ENCODE measurements around the gene ENAM.

ENAM gene

GRCh38 chr4:70628444-70628843 lies at the start of gene ENAM:
Gene ENAM (plus strand): TSS chr4:70628744. CDS start chr4:70629501, 757 bp downstream.
- DNase-seq, result no peak

DNA sequence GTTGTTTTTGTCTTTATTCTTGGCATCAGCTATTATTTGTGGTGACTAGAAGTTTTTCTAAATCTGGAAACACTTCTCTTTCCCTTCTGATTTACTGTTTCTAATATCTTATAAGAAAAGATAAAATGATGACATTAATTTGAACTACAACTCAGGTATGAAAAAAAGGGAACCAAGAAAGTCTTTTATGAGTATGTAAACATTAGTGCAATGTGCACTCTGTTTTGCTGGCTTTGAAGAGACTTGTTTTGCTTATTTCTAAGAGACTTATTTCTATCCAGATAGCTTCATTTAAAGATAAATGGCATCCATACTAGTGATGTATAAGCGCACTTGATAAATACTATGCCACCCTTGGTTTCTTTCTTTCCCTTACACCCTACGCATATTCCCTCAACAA lies 46.6 kb upstream of the ENAM start:
- DNase-seq, result no peak

- DNase-seq, result no peak
Measured at GRCh38 chr4:70583952-70584834, 44.4 kb upstream of the ENAM start.

DNA sequence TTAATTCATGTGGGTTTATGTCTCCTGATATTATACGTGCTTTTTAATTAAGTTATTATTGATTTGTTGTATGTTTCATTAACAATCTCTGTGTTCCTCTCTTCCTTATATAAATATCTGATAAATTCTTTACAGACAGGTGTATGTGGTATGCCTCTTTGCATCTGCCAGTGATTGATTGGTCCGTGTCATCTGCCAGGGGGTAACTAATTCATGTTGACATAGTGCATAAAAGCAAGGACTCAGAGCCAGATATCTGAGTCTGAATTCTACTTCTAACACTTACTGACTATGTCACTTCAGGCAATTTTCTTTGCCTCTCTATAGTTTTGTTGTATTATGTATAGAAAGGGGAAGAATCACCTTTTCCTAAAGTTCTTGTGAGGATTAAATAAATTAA lies 41.7 kb upstream of the ENAM start:
- no peak for DNase-seq

DNA sequence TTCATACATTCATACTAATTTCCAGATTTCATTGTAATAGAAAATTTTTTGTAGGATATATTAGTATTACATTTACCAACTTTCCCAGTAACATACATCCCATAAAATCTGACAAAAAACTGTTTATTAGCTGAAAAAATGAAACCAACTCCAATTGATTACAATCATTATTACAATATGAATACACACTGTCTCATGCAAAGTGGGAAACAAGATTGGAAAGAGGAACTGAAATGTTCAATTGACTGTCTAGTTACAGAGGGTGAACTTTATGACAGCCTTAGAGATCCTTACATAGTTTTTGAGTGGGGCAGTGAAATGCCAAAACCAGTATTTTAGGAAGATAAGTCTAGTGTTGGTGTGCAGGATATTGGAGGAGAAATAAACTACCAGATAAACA lies 38.8 kb upstream of the ENAM start:
- no peak for DNase-seq

- DNase-seq, result no peak
Measured at GRCh38 chr4:70591955-70592582, 36.5 kb upstream of the ENAM start, which contains the start of gene AMBN. Gene AMBN (plus strand): TSS chr4:70592256. CDS start chr4:70592359, 103 bp downstream.

DNA sequence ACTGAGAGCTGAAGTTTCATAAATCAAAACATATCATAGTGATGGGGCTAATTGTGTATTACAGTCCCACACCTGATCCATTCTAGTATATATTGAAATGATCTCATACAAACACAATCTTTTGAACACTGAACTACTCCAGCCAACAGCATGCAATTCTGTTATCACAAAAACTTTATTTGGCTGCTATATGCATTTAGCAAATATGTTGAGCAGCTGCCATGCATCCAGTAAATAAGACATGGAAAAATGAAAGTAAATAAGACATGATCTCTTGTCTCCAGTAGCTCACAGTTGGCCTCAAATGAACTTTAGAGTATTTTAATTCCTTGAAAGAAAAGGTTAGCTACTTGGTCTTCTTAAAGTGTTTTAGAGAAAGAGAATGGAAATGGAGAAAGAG lies 34.3 kb upstream of the ENAM start:
- no peak for DNase-seq

- no peak for DNase-seq
Measured at GRCh38 chr4:70600305-70600704, 28.2 kb upstream of the ENAM start.

- no peak for DNase-seq
Measured at GRCh38 chr4:70600977-70601376, 27.6 kb upstream of the ENAM start.

DNA sequence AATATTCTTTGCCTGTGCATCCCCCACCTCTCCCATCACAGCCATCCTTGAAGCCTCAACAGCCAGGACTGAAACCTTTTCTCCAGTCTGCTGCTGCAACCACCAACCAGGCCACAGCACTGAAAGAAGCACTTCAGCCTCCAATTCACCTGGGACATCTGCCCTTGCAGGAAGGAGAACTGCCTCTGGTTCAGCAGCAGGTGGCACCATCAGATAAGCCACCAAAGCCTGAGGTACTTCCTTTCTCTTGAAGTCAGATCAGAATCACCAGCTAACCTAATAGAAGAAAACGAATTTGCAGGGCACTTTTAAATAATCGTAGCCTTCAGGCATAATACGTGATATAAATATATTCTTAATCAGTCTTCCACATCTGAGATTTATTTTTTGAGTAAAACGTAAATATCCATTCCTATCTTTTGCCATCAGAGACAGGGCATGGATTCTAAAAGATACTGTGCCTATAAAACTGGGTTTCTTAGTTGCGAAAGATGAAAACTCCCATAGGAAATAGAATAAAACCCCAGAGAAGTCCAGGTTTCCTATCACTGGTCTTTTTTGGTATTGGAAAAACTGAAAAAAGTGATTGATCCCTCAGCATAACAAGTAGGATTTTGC lies 27.0 kb upstream of the ENAM start:
- DNase-seq, result peak; percentile 26

DNA sequence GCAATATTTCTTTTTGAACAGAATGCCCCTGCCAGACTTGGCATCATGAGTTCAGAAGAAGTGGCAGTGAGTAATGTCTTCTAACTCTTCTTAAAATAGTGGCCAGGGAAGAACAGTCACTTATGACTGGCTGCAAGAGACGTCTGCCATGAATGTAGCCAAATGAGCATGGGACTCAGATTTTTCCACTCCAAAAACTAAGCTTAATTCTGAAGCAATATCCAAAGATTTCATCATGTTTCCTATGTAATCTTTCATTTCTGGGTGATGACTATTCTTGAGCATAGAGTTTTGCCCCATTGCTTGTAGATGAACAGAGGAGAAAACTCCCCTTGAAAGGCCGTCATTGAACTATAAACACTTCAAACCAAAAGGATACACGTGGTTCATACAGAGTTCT lies 24.7 kb upstream of the ENAM start:
- DNase-seq, result no peak

DNA sequence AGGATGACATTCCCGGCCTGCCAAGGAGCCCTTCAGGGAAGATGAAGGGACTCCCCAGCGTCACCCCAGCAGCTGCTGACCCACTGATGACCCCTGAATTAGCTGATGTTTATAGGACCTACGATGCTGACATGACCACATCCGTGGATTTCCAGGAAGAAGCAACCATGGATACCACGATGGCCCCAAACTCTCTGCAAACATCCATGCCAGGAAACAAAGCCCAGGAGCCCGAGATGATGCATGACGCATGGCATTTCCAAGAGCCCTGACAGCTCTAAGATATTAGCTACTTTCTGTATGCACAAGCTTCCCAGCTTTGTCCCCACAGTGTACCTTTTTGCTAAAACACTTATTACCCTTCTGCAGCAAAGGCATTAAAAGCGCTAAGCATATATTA lies 22.1 kb upstream of the ENAM start:
- DNase-seq, result no peak

DNA sequence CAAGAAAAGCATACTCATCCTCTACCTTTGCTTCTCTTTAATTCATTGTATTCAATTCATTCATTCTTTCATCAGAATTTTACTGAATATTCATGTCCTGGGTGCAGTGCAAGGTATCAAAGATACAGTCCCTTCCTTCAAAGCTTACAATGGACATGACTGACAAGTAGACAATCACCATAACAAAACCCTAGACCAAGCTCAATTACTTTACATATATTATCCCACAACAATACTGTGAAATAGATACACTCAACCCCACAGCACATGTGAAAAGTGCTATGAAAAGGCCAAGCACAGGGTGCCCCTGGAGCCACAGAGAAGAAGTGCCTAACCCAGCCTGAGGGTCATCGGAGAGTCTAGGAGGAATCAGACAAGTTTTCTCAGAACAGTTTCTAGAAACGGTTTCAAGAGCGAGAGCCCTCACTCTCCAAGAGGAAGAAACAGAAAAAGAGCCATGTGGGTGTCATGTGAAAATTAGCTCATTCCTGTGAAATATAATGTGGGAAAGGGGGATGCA lies 21.1 kb upstream of the ENAM start:
- DNase-seq, result no peak

DNA sequence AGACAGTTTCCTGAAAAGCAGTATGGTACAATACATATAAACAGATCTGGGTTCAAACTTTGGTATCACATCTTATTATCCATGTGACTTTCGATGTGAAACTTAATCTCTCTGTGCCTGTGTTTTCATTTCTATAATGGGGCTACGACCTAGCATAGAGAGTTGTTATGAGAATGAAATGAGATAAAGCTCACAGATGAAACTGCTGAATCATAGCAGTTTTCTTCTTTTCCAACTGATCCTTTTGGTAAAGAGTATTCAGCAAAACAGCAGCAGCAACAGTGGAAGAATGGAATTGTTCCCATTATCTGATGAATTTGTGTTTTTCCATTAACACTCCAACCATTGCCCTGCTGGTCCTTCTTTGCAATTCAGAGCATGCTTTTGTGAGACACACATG lies 20.2 kb upstream of the ENAM start:
- no peak for DNase-seq

DNA sequence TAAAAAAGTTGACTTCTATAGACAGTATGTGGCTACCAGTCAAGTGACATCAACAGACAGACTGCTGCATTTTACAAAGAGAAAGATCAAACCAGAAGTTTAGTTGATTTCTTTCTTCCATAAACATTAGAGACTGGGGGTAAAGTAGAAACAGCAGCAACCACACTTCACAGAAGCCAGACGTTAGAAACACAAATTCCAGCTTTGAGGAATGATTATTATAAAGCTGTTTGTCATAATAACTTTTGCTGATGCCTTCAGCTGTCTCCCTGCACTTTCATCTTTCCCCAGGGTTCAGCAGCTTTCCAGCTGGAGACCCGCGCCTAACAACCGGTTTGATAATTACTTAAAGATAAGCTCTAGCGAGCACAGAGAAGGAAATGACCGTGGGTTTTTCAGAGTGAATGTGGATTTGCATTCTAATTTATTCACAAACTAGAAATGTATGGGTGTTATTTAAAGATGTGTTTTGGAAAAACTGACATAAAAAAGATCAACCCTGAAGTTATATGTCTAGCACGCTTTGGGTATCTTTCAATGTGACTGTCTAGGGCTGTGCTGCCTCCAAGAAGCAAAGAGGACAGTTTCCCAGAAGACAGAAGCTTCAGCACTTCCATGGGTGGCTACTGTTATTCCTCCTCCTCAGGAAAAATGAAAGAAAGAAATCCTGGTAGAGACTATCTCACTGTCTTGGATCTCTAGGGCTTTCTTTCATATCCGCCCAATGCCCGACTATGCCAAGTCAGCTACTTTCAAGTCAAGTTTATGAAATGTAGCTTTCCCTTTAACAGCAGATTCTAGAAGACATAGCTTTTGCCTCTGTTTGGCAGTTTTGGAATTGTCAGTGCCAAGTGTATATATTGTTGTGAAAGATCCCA lies 15.0 kb upstream of the ENAM start:
- no peak for DNase-seq

DNA sequence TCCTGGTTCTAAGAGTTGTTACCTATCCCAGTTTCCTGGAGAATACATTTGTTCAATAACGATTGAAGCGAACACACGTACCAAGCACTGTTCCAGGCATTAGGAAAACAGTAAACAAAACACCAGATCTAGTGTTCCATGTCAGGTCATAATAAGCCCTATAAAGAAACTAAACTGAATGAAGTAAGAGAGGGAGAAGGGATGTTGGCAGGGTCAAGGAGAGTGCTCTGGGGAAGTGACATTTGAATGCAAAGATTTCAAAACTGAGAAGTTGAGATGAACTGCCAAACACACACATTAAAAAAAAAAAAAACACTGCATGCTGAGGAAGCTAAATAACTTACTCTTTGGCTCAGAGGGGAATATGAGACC lies 14.4 kb upstream of the ENAM start:
- no peak for DNase-seq

GRCh38 chr4:70619288-70619687 lies 9.3 kb upstream of the ENAM start:
- no peak for DNase-seq

DNA sequence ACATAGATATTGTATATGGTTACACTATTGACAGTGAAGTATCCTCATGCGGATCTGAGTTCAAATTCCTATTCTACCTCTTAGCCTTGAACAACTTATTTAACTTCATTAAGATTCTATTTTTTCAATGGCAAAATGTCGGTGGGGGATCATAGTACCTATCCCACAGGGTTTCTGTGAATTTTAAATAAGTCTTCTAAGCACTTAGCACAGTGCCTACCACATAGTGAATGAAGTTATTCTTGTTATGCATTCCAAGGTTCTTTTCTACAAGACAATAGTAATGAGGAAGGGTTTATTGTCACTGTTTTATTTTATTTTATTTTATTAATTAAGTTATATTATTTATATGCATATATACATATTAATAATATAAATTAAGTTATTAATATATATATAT lies 8.8 kb upstream of the ENAM start:
- no peak for DNase-seq

DNA sequence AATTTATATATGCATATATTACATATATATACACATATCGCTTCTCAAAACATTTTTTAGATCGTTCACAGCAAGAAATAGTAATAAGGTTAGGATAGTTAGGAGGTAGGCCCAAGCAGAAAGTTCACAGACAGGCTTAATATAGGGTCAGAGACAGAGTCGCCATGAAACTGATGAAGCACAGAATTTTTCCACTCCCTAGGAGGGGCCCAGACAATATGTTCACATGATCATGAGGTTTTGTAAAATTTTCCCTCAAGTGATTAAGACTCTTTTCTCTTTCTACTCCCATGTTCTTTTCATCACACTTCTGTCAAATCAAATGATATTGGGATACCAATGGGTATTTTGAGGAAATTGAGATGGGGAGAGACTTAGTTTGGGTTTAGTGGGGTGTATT lies 5.2 kb upstream of the ENAM start:
- no peak for DNase-seq

GRCh38 chr4:70624226-70624793 lies 4.2 kb upstream of the ENAM start:
- no peak for DNase-seq

GRCh38 chr4:70627620-70628019 lies 924 bp upstream of the ENAM start:
- DNase-seq, result no peak

GRCh38 chr4:70629469-70630090 lies 1.0 kb downstream of the ENAM start:
- DNase-seq, result no peak

All from stimulated activated CD4-positive, alpha-beta T cell treated with anti-CD3 and anti-CD28 coated beads, Interleukin-12 subunit alpha, Interleukin-12 subunit beta, amount 100 ng/mL, for 4 hours (primary cell).